ENCODE data around the gene PALS1. TPM values are rescaled to one million over a fixed set of nuclear protein-coding genes. Genes with fewer than 3 reads are reported as not detected.

The PALS1 gene
- total and polyA plus RNA-seq, 2 of the 8 experiments (the other 6 are each of a cell fraction or from before 2014, with no cell fraction given) = 6.7 to 25.1 TPM

GRCh38 chr14:67251573-67252226 is 10.5 kb downstream of the PALS1 start (continued):
- no peak for TF ChIP-seq HDAC2 (IDR thresholded peaks at IDR 0.05; ENCODE audit: borderline replicate concordance in 1 of 2, low read depth in 2 of 2, low read length in 2 of 2)
- no peak for TF ChIP-seq POU5F1 (IDR thresholded peaks at IDR 0.05; ENCODE audit: low read depth, low read length)
- TF ChIP-seq CHD1 (IDR thresholded peaks at IDR 0.05; ENCODE audit: low read depth, low read length) = no peak
- no peak for TF ChIP-seq TBP (IDR thresholded peaks at IDR 0.05; ENCODE audit: low read depth, low read length)
- TF ChIP-seq, protein P1, sequence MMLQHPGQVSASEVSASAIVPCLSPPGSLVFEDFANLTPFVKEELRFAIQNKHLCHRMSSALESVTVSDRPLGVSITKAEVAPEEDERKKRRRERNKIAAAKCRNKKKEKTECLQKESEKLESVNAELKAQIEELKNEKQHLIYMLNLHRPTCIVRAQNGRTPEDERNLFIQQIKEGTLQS (IDR thresholded peaks at IDR 0.05; ENCODE audit: insufficient read depth, low read depth, low read length) = no peak
- no peak for TF ChIP-seq TAF1 (IDR thresholded peaks at IDR 0.05; ENCODE audit: low read depth, low read length)
